Smooth muscle cell (in vitro differentiated cells): ENCODE measurements around the gene CC2D2B. TPM values are rescaled to one million over a fixed set of nuclear protein-coding genes. Genes with fewer than 3 reads are reported as not detected.
"Not testable (repeated sequence)": the region's sequence is repeated elsewhere in the genome, so short reads cannot be mapped to it uniquely, and the experiment has no call there.

Source experiments
- DNase-seq: peaks from one replicate; lab custom pipeline; 2025; ENCODE audit not compliant: unreplicated experiment; lab: John Stamatoyannopoulos, UW
- H2AFZ ChIP-seq: fragments of 200-600 bp; sonication (generic); 2 replicates; pipeline ENCODE4 v1.6.0; 2016; ENCODE audit warnings: antibody characterized with exemption, low read depth, mild to moderate bottlenecking
- H3F3A ChIP-seq: fragments of 200-600 bp; sonication (generic); 2 replicates; pipeline ENCODE4 v1.6.0; 2017; ENCODE audit warnings: antibody characterized with exemption, low read depth
- H3K27ac ChIP-seq: fragments of 200-600 bp; sonication (generic); 2 replicates; pipeline ENCODE4 v1.5.1; 2016; ENCODE audit warnings: low read depth, mild to moderate bottlenecking
- H3K27me3 ChIP-seq: fragments of 200-600 bp; sonication (generic); 2 replicates; pipeline ENCODE4 v1.6.1; 2016; ENCODE audit warnings: low read depth, mild to moderate bottlenecking
- H3K36me3 ChIP-seq: fragments of 200-600 bp; sonication (generic); 2 replicates; pipeline ENCODE4 v1.5.1; 2016; ENCODE audit warnings: low read depth
- H3K4me1 ChIP-seq: fragments of 200-600 bp; sonication (generic); 2 replicates; pipeline ENCODE4 v1.5.1; 2016; ENCODE audit warnings: low read depth
- H3K4me2 ChIP-seq: fragments of 200-600 bp; sonication (generic); 2 replicates; pipeline ENCODE4 v1.6.0; 2016; ENCODE audit warnings: mild to moderate bottlenecking
- H3K4me3 ChIP-seq: fragments of 200-600 bp; sonication (generic); 2 replicates; pipeline ENCODE4 v1.5.1; 2016; ENCODE audit warnings: mild to moderate bottlenecking
- H3K79me2 ChIP-seq: fragments of 200-600 bp; sonication (generic); 2 replicates; pipeline ENCODE4 v1.6.0; 2016; ENCODE audit warnings: low read depth, mild to moderate bottlenecking
- H3K9ac ChIP-seq: fragments of 200-600 bp; sonication (generic); 2 replicates; pipeline ENCODE4 v1.6.0; 2016; ENCODE audit warnings: low read depth
- H3K9me3 ChIP-seq: fragments of 200-600 bp; sonication (generic); replicated peaks from 2 replicates; pipeline ENCODE4 v1.5.1; 2016; ENCODE audit warnings: low read depth
- H4K20me1 ChIP-seq: fragments of 200-600 bp; sonication (generic); 2 replicates; pipeline ENCODE4 v1.6.0; 2016; ENCODE audit warnings: low read depth
- CTCF ChIP-seq: fragments of 200-600 bp; sonication (generic); IDR thresholded peaks from 2 replicates; pipeline ENCODE4 v1.5.1; 2017; ENCODE audit warnings: borderline replicate concordance, mild to moderate bottlenecking, antibody characterized with exemption; ENCODE audit not compliant: insufficient read depth, poor library complexity, severe bottlenecking
- WGBS: methylation state at CpG from one replicate; pipeline ENCODE4 v1.1.7; 2016; ENCODE audit warnings: low lambda C conversion rate; 5-methylcytosine and 5-hydroxymethylcytosine counted together
- polyA plus RNA-seq: library from polyadenylated mRNA; unstranded; fragments of >200 nt; fragmentation: Nextera tagmentation; extraction: Ambion mirVana; gene quantifications from 2 replicates; pipeline ENCODE4 v1.2.1, GENCODE V29; 2016
- total RNA-seq: library from RNA; depleted of rRNA; stranded (reverse); fragments of >200 nt; gene quantifications from 2 replicates; pipeline ENCODE4 v1.2.3, GENCODE V29; 2014

The CC2D2B gene
- total and polyA plus RNA-seq, 2 experiments from 2014 or later = not detected

DNA sequence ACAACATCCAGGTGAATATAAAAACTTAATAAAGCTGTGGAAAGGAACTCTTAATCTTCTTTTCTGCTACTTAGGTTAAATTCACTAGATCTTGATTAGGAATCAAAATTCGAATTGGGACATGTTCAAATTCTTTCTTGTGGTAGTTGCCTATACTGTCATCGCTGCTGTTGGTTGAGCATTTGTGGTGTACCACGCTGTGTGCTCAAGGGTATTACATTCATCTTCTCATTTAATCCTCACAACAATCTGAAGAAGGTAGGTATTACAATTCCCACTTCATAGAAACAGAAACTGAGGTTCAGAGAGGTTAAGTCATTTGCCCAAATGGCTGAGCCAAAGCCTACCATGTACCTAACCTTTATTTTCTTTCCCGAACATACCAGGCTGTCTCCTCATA lies 39.9 kb upstream of the CC2D2B start:
- Histone ChIP-seq H4K20me1 (no peaks in the 10 kb centered on the region), H3K4me3 (no peak overlapping the region), H3K4me2 (no peak overlapping the region), H3K36me3 (no peaks in the 10 kb centered on the region), H3K79me2 (no peaks in the 10 kb centered on the region), H3F3A (no peaks in the 10 kb centered on the region), H3K9me3 (no peaks in the 10 kb centered on the region), H3K27me3 (no peaks in the 10 kb centered on the region), H3K9ac (no peak overlapping the region), H3K27ac (no peak overlapping the region), H3K4me1 (no peaks in the 10 kb centered on the region), H2AFZ (no peak overlapping the region)
- TF ChIP-seq CTCF = no peak
- no peak for DNase-seq
- 93% methylated on average over 4 of the region's 4 CpGs for WGBS

- H3K27me3 ChIP-seq = no peaks in the 10 kb centered on the region
- no peak overlapping the region for H2AFZ ChIP-seq
- H4K20me1 ChIP-seq = no peaks in the 10 kb centered on the region
- H3K4me1 ChIP-seq = no peaks in the 10 kb centered on the region
- no peak overlapping the region for H3K27ac ChIP-seq
- H3K79me2 ChIP-seq = no peaks in the 10 kb centered on the region
- TF ChIP-seq CTCF = no peak
- WGBS = 0% methylated on average over 2 of the region's 2 CpGs
- H3K9me3 ChIP-seq = no peaks in the 10 kb centered on the region
- H3K4me2 ChIP-seq = no peak overlapping the region
- no peak overlapping the region for H3K9ac ChIP-seq
- no peak for DNase-seq
- no peak overlapping the region for H3K4me3 ChIP-seq
- H3K36me3 ChIP-seq = peaks cover 7% of the 10 kb centered on the region
- no peaks in the 10 kb centered on the region for H3F3A ChIP-seq
These were observed 35.5 kb upstream of the CC2D2B start for GRCh38 chr10:95872158-95872711.

GRCh38 chr10:95873139-95873538 lies 34.6 kb upstream of the CC2D2B start:
- no peaks in the 10 kb centered on the region for H3K4me1 ChIP-seq
- no peak overlapping the region for H3K4me2 ChIP-seq
- H2AFZ ChIP-seq = no peak overlapping the region
- H3K36me3 ChIP-seq = peaks cover 7% of the 10 kb centered on the region
- no peak for DNase-seq
- no peak overlapping the region for H3K9ac ChIP-seq
- TF ChIP-seq CTCF = no peak
- no peaks in the 10 kb centered on the region for H3F3A ChIP-seq
- WGBS = 98% methylated on average over 2 of the region's 2 CpGs
- no peaks in the 10 kb centered on the region for H3K9me3 ChIP-seq
- no peaks in the 10 kb centered on the region for H4K20me1 ChIP-seq
- H3K27me3 ChIP-seq = no peaks in the 10 kb centered on the region
- no peak overlapping the region for H3K27ac ChIP-seq
- no peaks in the 10 kb centered on the region for H3K79me2 ChIP-seq
- H3K4me3 ChIP-seq = no peak overlapping the region

GRCh38 chr10:95873651-95874050 lies 34.1 kb upstream of the CC2D2B start:
- H3K4me2 ChIP-seq = no peak overlapping the region
- no peaks in the 10 kb centered on the region for H3K4me1 ChIP-seq
- TF ChIP-seq CTCF = no peak
- no peak overlapping the region for H3K4me3 ChIP-seq
- DNase-seq = no peak
- no peaks in the 10 kb centered on the region for H3K9me3 ChIP-seq
- no peak overlapping the region for H3K9ac ChIP-seq
- WGBS = 96% methylated on average over 4 of the region's 4 CpGs
- no peak overlapping the region for H3K27ac ChIP-seq
- no peaks in the 10 kb centered on the region for H3K79me2 ChIP-seq
- no peaks in the 10 kb centered on the region for H4K20me1 ChIP-seq
- peaks cover 7% of the 10 kb centered on the region for H3K36me3 ChIP-seq
- no peaks in the 10 kb centered on the region for H3K27me3 ChIP-seq
- H2AFZ ChIP-seq = no peak overlapping the region
- no peaks in the 10 kb centered on the region for H3F3A ChIP-seq

GRCh38 chr10:95874783-95875182 lies 33.0 kb upstream of the CC2D2B start:
- not testable (repeated sequence) for H3K4me3 ChIP-seq, H3K27me3 ChIP-seq, H3K4me2 ChIP-seq, H3K27ac ChIP-seq, H3K9me3 ChIP-seq, H2AFZ ChIP-seq, H3K36me3 ChIP-seq, H3K4me1 ChIP-seq, H3K9ac ChIP-seq, H4K20me1 ChIP-seq, DNase-seq, H3F3A ChIP-seq, H3K79me2 ChIP-seq
